ENCODE measurements around the gene TMEM198.

TMEM198 gene

DNA sequence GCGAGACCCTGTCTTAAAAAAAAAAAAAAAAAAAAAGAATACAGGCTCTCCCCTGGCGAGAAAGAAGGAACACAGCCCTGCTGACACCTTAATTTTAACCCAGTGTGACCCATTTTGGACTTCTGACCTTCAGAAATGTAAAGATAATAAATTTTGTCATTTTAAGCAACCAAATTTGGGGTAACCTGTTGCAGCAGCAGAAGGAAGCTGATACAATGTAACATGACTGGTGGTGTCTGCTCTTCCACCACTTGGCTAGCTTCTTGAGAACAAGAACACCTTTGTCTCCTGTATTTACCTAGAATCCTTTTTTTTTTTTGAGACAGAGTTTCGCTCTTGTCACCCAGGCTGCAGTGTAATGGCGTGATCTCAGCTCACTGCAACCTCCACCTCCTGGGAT, 47.3 kb downstream of the TMEM198 start:
- no peak for DNase-seq

GRCh38 chr2:219592736-219593135, 48.9 kb downstream of the TMEM198 start:
- DNase-seq = no peak

DNA sequence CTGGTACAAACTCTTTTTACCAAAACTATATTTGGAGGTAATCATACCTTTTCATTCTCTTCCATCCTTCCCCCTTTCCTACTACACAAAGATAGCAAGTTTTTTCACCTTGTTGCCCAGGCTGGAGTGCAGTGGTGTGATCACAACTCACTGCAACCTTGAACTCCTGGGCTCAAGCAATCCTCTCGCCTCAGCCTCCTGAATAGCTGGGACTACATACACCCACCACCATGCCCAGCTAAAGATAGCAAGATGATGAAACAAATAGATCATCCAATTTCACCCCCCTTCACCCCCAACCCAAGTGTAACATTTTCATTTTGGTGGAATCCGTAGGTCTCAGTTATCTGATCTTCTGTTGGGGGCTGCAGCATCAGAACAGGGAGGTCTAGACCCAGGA, 49.3 kb downstream of the TMEM198 start:
- no peak for DNase-seq

DNA sequence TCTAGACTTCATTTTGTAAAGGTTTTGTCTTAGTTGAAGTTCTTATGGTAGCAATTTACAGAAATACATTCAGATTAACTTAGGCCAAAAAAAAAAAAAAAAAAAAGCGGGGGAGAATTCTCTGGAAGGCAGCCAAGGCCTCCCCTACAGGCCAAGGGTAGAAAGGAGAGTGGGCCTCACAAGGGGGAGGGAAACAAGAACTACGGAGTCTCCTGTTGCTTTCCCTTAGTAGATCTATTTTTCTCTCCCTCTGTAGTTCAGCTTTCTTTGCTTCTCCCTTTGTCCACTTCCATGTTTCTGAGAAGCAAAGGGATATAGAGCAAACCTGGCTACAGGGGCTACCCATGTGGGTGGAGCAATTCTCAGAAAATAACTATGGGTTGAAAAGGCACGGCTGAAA, 51.4 kb downstream of the TMEM198 start:
- DNase-seq = no peak

GRCh38 chr2:219596954-219597551, 53.2 kb downstream of the TMEM198 start:
- no peak for DNase-seq

- DNase-seq = peak; percentile 91
Observed at GRCh38 chr2:219597552-219598307, 53.9 kb downstream of the TMEM198 start, which contains the start of gene STK11IP. STK11IP (plus strand) TSS chr2:219597857; CDS start chr2:219598120, 263 bp downstream.

DNA sequence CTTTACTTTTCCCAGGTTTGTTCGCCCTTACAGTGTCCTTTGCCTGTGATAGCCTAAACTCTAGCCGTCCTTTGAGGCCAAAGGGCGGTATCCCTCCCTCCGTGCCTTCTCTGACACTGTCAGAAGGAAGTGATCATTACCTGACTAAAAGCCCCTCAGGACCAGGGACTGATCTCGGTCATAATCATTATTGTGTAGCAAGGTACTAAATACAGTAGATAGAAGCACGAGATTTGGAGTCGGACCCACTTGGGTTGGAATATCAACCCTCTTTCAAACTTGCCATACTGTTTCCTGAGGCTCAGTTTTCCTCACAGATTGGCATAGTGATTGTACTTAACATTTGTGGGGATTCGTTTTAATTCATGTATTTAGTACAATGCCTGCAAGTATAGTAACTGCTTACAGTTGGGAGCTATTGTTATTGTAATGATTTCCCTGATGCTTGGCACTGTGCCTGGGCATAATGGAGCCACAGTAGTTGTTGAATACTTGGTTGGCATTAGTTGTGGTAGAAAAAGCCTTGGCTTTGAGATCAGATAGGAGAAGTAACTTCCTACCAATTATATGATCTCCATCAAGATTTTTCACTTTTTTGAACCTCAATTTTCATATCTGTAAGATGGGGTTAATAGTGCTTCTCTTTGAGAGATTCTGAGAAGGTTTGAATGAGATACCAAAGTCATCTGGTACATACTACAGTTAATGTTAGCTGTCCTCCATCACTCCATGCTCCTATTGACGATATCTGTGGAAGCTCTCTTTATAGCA, 54.7 kb downstream of the TMEM198 start:
- no peak for DNase-seq
